ENCODE measurements around the gene THBD.

GRCh38 chr20:23047001-23047737, 2.3 kb downstream of the THBD start:
- TF ChIP-seq CTCF (IDR thresholded peaks at IDR 0.05) (no peak), POLR2A (IDR thresholded peaks at IDR 0.05) (no peak)
